T-helper 1 cell treated with Interleukin-12 subunit alpha and Interleukin-12 subunit beta and Interleukin-4 antibody, amounts not matched to agents 30 ng/mL and 1 ng/mL, for 36 hours (primary cell): ENCODE data around the gene MED25. TPM values are rescaled to one million over a fixed set of nuclear protein-coding genes. Genes with fewer than 3 reads are reported as not detected.

ENCODE experiments used
- intact Hi-C: fragments of 100-400 bp; cut with micrococcal nuclease; formaldehyde crosslinking; loops from one replicate; pipeline ENCODE4 v1.15.1; 2024
- total RNA-seq: library from RNA; stranded (reverse); gene quantifications from 2 replicates; pipeline ENCODE4 v1.2.3, GENCODE V29; 2022

The MED25 gene
- 57.8 and 59.5 TPM in 2 replicates for total RNA-seq

- intact Hi-C loops, result loop anchor here (1.0 to 10.0 kb wide), 8 partner anchors 32 to 207 kb away; partner anchors contain the start of genes AKT1S1, ATF5, NUP62 and RRAS
These were observed at the start of gene MED25 for GRCh38 chr19:49817964-49818648. Gene MED25, plus strand, starts transcription at chr19:49818289. Its CDS starts 53 bp downstream, at chr19:49818342.

GRCh38 chr19:49770529-49770928 is 47.6 kb upstream of the MED25 start:
- intact Hi-C loops, result no loop called here

- intact Hi-C loops, result no loop called here
These were observed 46.4 kb upstream of the MED25 start for GRCh38 chr19:49771674-49772139.

GRCh38 chr19:49772850-49773432 is 45.1 kb upstream of the MED25 start:
- intact Hi-C loops, result no loop called here

- intact Hi-C loops, result no loop called here
These were observed 44.3 kb upstream of the MED25 start for GRCh38 chr19:49773663-49774350.

- intact Hi-C loops, result no loop called here
These were observed 43.1 kb upstream of the MED25 start for GRCh38 chr19:49774969-49775368.

GRCh38 chr19:49775742-49776370 is 42.2 kb upstream of the MED25 start:
- intact Hi-C loops, result no loop called here

GRCh38 chr19:49776371-49776764 is 41.7 kb upstream of the MED25 start:
- intact Hi-C loops, result no loop called here

GRCh38 chr19:49779731-49780555 is 38.1 kb upstream of the MED25 start:
- intact Hi-C loops, result no loop called here

GRCh38 chr19:49780861-49781260 is 37.2 kb upstream of the MED25 start:
- intact Hi-C loops, result no loop called here

GRCh38 chr19:49781394-49781793 is 36.7 kb upstream of the MED25 start:
- intact Hi-C loops, result no loop called here

GRCh38 chr19:49782515-49782914 is 35.6 kb upstream of the MED25 start:
- intact Hi-C loops, result no loop called here

- intact Hi-C loops, result no loop called here
These were observed 31.7 kb upstream of the MED25 start for GRCh38 chr19:49786376-49786820.

GRCh38 chr19:49787746-49788145 is 30.3 kb upstream of the MED25 start:
- intact Hi-C loops, result no loop called here

- intact Hi-C loops, result no loop called here
These were observed 29.2 kb upstream of the MED25 start for GRCh38 chr19:49788857-49789256.

- intact Hi-C loops, result no loop called here
These were observed 27.2 kb upstream of the MED25 start for GRCh38 chr19:49790866-49791265.

- intact Hi-C loops, result no loop called here
These were observed 26.2 kb upstream of the MED25 start for GRCh38 chr19:49791776-49792445.

- intact Hi-C loops, result no loop called here
These were observed 25.1 kb upstream of the MED25 start for GRCh38 chr19:49792829-49793560.

- intact Hi-C loops, result no loop called here
These were observed 24.6 kb upstream of the MED25 start for GRCh38 chr19:49793561-49793840.

- intact Hi-C loops, result no loop called here
These were observed 22.5 kb upstream of the MED25 start for GRCh38 chr19:49795615-49796014.
